ENCODE results near the gene ARID3B.

DNA sequence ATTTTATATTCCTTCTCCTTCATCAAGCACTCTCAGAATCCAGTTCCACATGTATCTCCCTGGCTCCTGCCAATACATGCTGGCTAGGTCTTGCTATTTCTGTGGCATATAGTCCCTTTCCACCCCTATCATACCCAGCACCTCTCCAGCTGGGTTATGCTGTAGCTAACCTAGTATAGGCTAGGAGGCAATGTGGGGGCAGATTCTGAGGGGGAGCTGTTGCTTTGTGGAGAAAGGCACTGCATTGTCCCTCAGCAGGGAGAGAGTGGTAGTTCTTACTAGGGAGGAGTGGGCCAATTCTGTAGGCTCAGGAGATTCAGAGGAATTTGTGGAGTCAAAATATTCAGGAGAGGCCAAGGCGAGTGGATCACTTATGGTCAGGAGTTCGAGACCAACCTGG lies 40.6 kb upstream of the ARID3B start:
- TF ChIP-seq, protein P1, sequence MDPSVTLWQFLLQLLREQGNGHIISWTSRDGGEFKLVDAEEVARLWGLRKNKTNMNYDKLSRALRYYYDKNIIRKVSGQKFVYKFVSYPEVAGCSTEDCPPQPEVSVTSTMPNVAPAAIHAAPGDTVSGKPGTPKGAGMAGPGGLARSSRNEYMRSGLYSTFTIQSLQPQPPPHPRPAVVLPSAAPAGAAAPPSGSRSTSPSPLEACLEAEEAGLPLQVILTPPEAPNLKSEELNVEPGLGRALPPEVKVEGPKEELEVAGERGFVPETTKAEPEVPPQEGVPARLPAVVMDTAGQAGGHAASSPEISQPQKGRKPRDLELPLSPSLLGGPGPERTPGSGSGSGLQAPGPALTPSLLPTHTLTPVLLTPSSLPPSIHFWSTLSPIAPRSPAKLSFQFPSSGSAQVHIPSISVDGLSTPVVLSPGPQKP (IDR thresholded peaks at IDR 0.05; ENCODE audit: low read depth, low read length): no peak
- no peak for TF ChIP-seq CEBPB (IDR thresholded peaks at IDR 0.05)
- TF ChIP-seq, protein P2, sequence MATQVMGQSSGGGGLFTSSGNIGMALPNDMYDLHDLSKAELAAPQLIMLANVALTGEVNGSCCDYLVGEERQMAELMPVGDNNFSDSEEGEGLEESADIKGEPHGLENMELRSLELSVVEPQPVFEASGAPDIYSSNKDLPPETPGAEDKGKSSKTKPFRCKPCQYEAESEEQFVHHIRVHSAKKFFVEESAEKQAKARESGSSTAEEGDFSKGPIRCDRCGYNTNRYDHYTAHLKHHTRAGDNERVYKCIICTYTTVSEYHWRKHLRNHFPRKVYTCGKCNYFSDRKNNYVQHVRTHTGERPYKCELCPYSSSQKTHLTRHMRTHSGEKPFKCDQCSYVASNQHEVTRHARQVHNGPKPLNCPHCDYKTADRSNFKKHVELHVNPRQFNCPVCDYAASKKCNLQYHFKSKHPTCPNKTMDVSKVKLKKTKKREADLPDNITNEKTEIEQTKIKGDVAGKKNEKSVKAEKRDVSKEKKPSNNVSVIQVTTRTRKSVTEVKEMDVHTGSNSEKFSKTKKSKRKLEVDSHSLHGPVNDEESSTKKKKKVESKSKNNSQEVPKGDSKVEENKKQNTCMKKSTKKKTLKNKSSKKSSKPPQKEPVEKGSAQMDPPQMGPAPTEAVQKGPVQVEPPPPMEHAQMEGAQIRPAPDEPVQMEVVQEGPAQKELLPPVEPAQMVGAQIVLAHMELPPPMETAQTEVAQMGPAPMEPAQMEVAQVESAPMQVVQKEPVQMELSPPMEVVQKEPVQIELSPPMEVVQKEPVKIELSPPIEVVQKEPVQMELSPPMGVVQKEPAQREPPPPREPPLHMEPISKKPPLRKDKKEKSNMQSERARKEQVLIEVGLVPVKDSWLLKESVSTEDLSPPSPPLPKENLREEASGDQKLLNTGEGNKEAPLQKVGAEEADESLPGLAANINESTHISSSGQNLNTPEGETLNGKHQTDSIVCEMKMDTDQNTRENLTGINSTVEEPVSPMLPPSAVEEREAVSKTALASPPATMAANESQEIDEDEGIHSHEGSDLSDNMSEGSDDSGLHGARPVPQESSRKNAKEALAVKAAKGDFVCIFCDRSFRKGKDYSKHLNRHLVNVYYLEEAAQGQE (IDR thresholded peaks at IDR 0.05): no peak

Measured in A549 (cell line).